NCI-H187 (cell line): ENCODE results near the gene SLC15A3.

Experiments
- DNase-seq, 2 experiments: peaks; one replicate each; lab custom pipeline; 2025; lab: John Stamatoyannopoulos, UW

Gene SLC15A3

DNA sequence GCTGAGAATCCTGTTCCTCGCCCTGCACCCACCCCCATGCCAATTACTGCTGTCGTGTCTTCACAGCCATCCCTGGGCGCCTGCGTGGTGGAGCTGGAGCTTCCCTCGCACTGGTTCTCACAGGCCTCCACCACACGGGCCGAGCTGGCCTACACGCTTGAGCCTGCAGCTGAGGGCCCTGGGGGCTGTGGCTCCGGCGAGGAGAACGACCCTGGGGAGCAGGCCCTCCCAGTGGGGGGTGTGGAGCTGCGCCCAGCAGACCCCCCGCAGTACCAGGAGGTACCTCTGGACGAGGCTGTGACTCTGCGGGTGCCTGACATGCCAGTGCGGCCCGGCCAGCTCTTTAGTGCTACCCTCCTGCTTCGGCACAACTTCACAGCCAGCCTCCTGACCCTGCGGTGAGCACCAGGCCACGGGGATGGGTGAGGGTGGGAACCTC, 23.4 kb downstream of the SLC15A3 start:
- no peak for DNase-seq

DNA sequence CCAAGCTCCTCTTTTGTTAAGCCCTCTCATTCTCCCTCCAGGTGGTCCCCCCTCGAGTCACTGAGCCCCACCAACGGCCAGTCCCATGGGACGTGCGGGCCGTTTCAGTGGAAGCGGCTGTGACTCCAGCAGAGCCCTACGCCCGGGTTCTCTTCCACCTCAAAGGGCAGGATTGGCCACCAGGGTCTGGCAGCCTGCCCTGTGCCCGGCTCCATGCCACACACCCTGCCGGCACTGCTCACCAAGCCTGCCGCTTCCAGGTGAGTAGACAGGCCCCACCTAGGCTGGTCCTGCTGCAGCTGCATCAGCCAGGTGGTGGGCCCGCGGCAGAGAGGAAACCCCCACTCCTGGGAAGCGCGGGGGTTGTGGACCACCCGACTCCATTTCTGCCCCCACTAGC, 24.4 kb downstream of the SLC15A3 start:
- no peak for DNase-seq

DNA sequence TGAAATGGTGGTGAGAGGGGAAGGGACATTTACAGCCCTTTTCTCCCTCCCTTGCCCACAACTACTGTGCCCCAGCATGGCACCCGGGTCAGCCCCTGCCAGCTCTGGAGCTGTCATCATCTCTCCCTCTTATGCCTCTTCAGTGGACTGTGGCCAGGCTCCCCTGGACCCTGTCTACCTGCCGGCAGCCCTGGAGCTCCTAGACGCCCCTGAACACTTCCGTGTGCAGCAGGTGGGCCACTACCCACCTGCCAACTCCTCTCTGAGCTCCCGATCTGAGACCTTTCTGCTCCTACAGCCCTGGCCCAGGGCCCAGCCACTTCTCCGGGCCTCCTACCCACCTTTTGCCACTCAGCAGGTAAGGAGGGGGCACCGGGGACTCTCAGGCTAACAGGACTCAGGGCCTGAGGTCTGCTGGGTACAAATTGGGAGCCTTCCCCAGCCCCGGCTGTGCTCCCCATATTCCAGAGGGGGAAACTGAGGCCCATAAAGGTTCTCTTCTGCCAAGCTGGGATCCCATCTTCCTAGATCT, 24.8 kb downstream of the SLC15A3 start:
- DNase-seq: no peak

DNA sequence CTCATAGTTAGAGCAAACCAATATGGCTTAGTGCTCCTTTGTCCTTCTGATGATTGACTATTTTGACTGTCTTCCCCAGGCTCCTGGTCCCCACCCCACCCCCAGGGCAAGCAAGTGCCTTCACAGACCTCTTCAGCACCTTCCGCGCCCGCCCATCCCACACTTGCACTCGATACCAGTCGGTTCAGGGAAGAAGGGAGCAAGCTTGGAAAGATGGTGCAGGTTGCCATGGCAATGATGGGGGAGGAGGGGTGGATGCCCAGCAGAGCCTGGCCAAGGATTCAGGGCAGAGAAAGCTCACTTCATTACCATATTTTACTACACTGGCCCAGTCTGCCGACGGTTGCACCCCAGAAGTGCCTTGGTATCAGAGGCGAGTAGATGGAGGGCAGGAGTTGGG, 25.5 kb downstream of the SLC15A3 start:
- no peak for DNase-seq

DNA sequence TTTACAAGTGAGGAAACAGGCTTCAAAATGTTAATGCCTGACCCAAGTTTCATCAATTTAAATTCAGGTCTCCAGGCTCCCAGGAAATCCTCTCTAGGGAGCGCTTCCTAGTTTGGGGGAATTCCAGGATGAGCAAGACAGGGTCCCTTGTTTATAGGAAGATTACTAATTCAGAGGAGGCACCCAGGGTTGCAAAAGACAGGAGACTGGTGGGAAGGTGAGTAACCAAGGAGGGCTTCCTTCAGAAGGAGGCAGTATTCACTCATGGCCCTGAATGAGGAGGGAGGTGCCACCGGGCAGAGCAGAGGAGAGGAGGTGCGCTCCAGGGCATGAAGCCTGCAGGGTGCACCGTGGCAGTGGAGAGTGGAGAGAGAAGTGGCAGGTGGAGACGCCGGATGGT, 26.1 kb downstream of the SLC15A3 start:
- no peak for DNase-seq

DNA sequence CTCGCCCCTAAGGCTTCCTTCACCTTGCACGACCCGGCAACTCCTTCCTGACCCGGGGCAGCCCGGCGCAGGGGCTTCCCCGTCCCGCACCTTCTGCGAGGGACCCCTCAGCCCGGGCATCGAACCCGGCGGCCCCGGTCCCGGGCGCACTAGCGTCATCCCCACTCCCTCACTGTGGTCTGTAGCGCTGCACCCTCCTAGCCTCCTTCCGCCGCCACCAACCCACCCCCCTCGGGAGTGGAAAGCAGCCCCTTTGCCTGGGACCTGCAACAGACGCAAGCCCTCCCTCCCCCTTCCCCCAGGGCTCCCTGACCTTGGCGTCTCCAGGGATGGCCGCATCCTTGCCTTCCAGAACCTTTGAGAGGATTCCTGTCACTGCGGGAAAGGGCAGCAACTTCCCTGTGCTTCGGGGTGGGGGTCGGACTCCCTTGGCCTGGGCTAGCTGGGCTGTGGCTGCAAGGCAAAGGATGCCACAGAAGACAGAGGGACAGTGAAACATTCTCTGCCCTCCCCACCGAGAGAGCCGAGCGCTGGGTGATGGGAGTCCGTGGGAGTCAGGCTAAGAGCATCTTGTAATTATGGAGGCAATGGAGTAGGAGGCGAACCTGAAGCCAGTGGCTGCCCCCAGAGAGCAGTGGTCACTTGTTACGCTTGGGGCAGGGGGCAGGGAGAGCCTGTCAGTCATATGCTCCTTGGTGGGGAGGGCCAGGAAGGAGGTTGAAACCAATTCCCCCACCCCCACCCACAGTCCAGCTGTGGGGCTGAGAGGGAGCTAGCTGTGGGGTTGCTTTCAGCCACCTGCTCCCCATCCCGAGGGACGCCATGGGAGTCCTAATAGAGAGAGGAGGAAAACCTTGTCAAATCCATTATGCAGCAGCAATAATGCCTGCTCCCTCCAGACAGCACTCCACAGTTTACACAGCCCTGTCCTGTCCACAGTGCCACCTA, 26.8 kb downstream of the SLC15A3 start:
- DNase-seq: peak in 1 of 2 experiments; percentile 15

DNA sequence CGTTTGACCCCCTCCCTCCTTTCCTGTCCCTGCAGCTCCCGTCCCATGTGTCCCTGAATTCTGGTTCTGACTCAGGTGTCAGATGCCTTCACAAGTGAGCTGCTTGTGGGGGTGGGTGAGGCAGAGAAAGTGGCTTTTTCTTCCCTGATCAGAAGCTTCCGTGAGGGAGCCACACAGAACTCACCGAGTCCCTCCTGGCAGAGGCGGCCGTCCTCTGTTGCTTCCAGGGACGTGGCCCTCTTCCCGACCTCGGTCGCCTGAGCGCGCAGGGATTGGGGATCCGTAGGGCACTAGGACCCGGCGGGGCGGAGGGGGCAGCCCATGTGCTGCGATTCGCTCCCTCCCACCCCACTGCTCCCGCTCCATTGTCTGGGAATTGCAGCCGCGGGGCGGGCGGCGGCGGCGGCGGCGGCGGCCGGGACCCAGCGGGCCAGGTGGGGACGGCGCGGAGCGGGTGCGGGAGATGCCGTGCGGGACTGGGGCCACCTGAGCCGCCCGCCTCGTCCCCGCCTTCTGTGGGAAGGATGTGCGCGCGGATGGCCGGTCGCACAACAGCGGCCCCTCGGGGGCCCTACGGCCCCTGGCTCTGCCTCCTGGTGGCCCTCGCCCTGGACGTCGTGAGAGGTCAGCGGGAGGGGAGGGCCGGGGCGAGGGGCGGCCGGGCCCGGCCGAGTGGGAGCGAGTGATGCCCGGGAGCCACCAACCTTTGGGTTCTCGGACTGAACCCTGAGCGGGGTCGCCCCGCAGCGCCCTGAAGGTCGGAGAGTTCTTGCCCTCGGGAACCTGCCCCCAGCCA, 27.7 kb downstream of the SLC15A3 start, which contains the start of gene TMEM132A:
TSS of gene TMEM132A (plus strand) at position 351 of the 796 bp plus-strand sequence. CDS start at position 525, 174 bp downstream.
- DNase-seq: peak; percentile 41 to 78

DNA sequence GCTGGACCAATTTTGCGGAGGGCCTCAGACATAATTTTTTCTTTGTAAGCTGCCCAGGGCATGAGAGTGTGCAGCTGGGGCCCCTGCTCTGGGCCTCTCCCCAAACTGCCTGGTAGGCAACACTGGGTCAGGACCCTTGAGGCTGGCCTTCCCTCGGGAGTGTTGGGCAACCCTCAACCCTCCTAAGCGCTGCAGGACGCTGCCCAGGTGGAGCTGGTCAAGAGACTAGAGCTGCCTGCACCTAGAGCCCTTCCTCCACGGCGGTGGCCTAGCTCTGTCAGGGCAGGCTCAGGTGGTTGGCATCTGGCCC, 28.2 kb downstream of the SLC15A3 start:
- DNase-seq: no peak

DNA sequence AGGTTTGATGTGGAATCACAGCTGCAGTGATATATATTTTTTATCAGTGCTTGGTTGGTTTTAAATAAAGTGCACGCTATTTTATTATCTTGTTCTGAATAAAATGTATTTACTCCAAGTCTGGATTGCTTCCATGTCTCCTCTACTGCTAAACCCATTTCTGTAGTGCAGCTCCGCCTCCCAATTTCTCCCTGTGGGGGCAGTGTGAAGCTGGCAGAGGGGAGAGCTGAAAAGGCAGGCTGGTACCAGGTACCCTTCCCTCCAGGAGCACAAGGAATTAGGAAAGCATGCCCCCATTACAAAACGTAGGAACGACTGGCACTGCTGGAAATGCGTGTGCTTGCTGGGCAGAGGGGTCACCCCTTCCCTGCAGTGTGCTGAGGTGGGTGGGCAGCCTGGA, 28.6 kb downstream of the SLC15A3 start:
- DNase-seq: no peak

DNA sequence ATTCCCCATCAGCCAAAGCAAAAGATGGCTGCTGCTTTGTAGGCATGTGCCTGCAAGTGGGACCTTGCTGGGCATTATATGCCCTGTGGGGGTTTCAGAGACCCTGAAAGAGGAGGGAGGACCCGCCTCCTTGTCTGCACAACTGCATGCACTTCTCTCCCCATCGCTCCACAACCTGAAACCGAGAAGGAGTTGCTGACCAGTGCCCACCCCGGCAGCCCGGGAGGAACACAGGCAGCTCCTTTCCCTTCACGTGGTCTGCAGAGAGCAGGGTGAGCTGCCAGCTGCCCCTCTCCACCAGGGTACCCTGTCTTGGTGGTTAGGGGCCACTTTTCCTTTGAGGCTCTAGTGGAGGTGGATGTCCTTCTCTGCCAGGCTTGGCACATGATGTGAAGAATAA, 29.1 kb downstream of the SLC15A3 start:
- DNase-seq: no peak

DNA sequence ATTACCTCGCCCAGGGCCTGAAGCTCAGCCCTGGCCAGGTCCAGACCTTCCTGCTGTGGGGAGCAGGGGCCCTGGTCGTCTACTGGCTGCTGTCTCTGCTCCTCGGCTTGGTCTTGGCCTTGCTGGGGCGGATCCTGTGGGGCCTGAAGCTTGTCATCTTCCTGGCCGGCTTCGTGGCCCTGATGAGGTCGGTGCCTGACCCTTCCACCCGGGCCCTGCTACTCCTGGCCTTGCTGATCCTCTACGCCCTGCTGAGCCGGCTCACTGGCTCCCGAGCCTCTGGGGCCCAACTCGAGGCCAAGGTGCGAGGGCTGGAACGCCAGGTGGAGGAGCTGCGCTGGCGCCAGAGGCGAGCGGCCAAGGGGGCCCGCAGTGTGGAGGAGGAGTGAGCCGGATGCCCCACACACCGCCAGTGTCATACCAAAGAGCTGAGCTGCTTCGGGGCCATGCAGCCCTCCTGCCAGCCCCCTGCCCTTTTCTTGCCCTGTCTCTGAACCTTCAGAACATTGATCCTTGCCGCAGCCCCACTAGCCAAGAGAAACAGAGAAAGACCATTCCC, 30.1 kb downstream of the SLC15A3 start:
- no peak for DNase-seq

DNA sequence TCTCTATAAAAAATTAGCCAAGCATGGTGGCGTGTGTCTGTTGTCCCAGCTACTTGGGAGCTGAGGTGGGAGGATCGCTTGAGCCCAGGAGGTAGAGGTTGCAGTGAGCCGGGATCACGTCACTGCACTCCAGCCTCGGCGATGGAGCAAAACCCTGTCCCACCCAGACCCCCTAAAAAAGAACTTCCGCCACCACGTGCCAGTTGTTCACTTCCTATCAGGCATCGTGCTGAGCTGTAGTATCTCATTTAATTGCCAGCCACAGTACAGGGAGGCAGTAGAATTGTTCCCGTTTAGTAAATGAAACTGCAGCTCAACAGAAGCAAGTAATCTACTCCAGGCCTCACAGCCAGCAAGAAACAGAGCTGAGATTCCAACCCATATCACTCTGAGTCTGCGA, 30.7 kb downstream of the SLC15A3 start:
- DNase-seq: no peak

DNA sequence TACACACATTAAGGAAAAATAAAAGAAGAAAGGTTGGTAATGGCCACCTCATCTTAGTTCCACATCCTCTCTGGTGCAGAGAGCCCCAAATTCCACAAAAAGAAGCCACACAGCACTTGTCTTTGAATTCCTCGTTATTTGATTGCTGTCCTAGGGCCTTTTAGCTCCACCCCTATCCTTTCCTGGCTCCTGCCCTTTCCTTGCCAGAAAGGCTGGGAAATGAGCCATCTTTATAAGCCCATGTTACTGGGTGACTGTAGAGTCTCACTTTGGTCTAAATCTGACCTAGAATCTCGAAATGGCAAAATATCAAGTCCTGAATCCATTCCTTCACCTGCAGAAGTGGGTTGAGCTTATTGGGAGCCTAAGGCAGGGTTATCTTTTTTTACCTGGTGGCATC, 32.0 kb downstream of the SLC15A3 start:
- DNase-seq: no peak

DNA sequence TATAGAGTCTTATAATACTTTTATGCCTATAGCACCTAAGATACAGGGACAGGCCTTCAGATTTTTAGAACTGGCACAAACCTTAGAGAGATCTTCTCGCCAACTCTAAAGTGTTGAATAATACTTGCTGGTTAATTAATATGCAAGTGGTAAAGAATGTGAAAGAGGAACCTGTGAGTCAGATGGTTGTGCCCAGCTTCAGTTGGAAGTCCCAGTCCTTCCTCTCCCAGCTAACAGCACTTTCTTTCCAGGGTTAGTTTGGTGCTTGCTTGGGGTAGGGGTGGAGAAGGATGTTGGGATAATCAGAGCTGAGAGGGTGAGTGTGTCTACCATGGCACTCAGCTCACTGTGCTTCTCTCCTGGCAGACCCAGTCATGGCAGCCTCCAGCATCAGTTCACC, 32.7 kb downstream of the SLC15A3 start:
- DNase-seq: no peak

DNA sequence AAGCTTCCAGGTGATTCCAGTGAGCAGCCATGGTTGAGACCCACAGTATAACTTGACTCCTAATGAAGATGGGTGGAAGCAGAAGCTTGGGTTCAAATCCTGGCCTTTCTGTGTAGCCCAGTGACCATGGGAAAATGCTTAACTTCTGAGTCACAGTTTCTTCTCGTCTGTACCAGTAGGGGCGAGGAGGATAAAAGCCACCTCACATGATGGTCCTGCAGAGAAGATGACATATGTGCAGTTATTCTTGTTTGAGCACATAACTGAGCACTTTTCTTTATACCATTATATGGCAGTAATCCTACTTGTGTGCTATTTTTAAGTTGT, 33.1 kb downstream of the SLC15A3 start:
- no peak for DNase-seq

DNA sequence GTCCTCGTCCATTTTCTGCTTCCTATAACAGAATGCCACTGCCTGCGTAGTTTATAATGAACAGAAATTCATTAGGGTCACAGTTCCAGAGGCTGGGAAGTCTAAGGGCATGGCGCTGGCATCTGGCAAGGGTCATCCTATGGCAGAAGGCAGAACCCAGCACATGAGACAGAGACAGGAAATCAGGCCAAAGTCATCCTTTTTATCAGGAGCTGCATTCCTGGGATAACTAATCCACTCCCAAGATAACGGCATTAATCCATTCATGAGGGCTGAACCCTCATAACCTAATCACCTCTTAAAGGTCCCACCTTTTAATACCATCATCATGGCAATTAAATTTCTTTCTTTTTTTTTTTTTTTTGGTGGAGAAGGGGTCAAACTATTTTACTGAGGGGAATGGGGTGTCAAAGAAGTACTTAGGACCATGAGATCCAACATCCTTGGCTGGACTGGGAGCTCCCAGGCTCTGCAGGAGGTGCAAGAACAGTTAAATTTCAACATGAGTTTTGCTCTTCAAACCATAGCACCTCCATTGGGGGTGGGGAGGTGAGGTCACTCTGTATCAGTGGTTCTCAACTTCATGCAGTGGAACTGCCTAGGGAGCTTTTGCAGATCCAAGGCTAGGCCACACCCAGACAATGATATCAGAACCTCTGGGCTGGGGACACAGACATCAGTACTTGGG, 33.6 kb downstream of the SLC15A3 start:
- no peak for DNase-seq

DNA sequence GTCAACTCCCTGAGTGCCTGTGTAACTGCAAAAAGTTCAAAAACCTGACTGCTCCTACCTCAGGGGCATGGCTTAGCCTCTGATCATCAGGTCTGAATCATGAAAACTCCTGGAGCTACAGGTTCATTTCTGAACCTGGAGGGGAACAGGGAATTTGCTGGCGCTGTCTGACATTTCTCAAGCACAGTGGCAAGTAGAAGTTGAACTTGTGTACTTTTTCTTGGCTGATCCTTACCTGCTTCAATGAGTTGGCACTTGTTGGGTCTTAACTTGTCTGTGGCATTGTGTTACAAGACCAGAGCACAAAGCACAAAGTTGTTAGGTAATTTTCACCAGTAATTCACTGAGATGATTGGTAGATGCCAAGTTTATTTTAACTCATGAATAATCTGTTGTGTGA, 34.7 kb downstream of the SLC15A3 start:
- no peak for DNase-seq

DNA sequence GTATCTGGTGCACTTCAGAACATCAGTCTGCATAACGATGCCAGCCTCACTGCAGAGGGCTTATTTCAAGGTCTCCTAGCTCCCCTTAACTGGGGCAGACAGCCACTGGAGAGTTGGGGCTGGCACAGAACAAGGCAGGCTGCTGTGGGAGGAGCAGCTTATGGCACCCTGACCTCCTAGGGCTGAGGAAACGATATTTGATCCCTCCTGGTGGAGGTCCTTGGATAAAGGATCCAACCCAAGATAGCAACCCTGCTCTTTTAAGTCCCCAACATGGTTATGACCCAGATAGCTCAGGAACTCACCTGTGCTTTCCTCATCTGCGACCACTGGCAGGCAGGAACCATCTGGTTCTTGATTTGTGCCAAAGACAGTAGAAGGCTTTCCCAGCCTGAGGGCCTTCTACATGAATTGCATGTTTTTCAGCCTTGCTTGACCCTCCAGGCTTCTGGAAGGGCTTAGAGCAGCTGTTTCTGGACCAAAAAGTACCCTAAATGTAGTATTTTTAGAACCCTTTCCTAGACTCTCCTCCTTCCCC, 35.2 kb downstream of the SLC15A3 start:
- no peak for DNase-seq

DNA sequence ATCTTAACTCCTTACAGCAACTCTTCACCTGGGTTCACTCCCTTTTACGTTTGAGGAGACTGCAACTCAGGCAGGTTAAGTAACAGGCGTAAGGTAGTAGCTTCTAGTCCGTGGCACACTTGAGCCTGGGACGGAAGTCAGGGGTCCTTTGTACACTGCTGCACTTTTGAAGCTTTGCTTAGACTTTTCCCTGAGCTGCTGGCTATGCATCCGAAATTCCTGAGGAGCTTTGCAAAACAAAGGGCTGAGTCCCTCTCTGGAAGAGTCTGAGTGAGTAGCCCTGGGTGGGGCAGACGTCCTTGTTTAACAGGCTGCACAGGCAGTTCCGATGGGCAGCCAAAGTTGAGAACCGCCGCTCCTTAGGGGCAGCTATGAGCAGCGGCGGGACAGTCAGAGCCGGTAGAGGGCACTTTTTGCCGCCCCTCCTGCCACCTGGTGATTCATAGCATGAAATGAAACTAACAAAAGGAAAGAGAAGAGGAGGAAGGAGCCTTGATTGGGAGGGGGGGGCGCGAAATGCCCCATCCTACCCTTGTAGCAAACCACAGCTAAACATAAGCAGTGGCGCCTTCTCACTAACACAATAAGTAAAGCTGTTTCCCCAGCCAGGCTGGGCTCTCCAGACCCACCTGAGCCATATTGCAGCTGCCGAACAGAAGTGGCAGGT, 36.6 kb downstream of the SLC15A3 start:
- no peak for DNase-seq

DNA sequence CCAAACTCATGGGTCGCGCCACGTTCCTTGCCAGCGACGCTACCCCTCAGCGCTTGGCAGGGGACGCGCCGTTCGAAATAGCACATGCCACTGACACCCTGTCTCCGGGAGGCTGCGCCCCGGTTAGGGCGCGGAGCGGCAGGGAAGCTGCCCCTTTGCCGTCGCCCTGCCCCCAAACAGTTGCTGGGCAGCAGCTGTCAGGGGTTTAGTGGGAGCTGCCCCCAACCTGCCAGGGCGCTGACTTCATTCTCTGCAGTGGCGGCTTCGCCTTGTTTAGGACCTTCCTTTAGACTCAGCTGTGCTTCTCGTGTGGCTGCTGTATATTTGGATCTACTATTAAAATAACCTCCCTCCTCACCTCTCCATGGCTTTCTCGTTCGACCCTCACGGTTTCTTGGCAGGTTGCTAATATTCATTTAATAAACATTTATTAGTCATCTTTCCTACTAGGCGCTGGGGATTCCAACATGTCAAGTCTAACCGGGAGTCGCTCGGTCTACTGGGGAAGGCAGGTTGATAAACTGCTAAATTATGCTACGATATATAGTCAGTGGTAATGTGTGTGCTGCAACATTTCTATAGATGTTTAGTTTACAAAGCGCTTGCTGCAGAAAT, 37.2 kb downstream of the SLC15A3 start:
- no peak for DNase-seq
